MM.1S (cell line): ENCODE results near the gene EHBP1L1.

Source experiments
- CTCF ChIP-seq: fragments of 300-600 bp; sonication (generic); IDR thresholded peaks from 2 replicates; pipeline ENCODE4 v1.5.1; 2016; ENCODE audit warnings: antibody characterized with exemption, low read length, mixed read lengths
- EZH2 ChIP-seq: fragments of 300-600 bp; sonication (generic); optimal IDR thresholded peaks from 2 replicates; pipeline ENCODE3; 2017; ENCODE audit warnings: low read depth, mild to moderate bottlenecking, antibody characterized with exemption, low read length, mixed read lengths

GRCh38 chr11:65575568-65576231, at the start of gene EHBP1L1:
- TF ChIP-seq CTCF (no peak), EZH2 (no peak)
